ENCODE data around the gene KLHL12. TPM values are rescaled to one million over a fixed set of nuclear protein-coding genes. Genes with fewer than 3 reads are reported as not detected.

Gene KLHL12
- total RNA-seq, 2 donors from 2014 or later: 34.4 to 39.4 TPM

- 95 to 100% methylated on average over 1 of the region's 1 CpG for WGBS, 2 experiments (ENCODE audit: insufficient coverage in 1 of 2, insufficient read length in 1 of 2)
- Histone ChIP-seq H3K4me3 (ENCODE audit: low read length) (no peak overlapping the region), H3K27ac (ENCODE audit: low read depth, low read length) (no peak overlapping the region), H3K36me3 (ENCODE audit: control insufficient read depth, insufficient read depth, low read length) (peaks cover 50% of the 10 kb centered on the region), H3K9me3 (ENCODE audit: control insufficient read depth, low read length) (no peaks in the 10 kb centered on the region), H3K27me3 (ENCODE audit: control insufficient read depth, insufficient read depth, low read length, poor library complexity, severe bottlenecking) (no peaks in the 10 kb centered on the region), H3K9ac (ENCODE audit: extremely low read depth, low read length, poor library complexity, severe bottlenecking) (no peak overlapping the region), H3K4me1 (ENCODE audit: control insufficient read depth, insufficient read depth, low read length) (no peaks in the 10 kb centered on the region)
- Mint-ChIP-seq H3K36me3 (ENCODE audit: low read depth) (peaks cover 34% of the 10 kb centered on the region), H3K4me3 (no peak overlapping the region), H3K9me3 (no peaks in the 10 kb centered on the region), H3K4me1 (peaks cover 7% of the 10 kb centered on the region), H3K27ac (peak overlapping the region; percentile 31), H3K27me3 (ENCODE audit: insufficient read depth) (no peaks in the 10 kb centered on the region)
- no peak for DNase-seq
- TF ChIP-seq, protein P1, sequence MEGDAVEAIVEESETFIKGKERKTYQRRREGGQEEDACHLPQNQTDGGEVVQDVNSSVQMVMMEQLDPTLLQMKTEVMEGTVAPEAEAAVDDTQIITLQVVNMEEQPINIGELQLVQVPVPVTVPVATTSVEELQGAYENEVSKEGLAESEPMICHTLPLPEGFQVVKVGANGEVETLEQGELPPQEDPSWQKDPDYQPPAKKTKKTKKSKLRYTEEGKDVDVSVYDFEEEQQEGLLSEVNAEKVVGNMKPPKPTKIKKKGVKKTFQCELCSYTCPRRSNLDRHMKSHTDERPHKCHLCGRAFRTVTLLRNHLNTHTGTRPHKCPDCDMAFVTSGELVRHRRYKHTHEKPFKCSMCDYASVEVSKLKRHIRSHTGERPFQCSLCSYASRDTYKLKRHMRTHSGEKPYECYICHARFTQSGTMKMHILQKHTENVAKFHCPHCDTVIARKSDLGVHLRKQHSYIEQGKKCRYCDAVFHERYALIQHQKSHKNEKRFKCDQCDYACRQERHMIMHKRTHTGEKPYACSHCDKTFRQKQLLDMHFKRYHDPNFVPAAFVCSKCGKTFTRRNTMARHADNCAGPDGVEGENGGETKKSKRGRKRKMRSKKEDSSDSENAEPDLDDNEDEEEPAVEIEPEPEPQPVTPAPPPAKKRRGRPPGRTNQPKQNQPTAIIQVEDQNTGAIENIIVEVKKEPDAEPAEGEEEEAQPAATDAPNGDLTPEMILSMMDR (conservative IDR thresholded peaks at IDR 0.05): no peak
Measured at GRCh38 chr1:202952099-202952498, 25.1 kb upstream of the KLHL12 start.

- H3K4me3 Mint-ChIP-seq: no peak overlapping the region
Measured at GRCh38 chr1:202951437-202951836, 24.4 kb upstream of the KLHL12 start.

DNA sequence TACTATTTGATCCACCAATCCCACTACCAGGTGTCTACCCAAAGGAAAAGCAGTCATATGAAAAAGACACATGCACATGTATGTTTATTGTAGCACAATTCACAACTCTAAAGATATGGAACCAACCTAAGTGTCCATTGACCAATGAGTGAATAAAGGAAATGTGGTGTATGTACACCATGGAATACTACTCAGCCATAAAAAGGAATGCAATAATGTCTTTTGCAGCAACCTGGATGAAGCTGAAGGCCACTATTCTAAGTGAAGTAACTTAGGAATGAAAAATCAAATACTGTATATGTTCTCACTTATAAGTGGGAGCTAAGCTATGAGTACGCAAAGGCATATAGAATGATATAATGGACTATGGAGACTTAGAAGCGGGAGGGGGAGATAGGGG lies 18.4 kb upstream of the KLHL12 start:
- H3K36me3 Mint-ChIP-seq (ENCODE audit: low read depth): peaks cover 79% of the 10 kb centered on the region
- no peaks in the 10 kb centered on the region for H3K27me3 Mint-ChIP-seq (ENCODE audit: insufficient read depth)
- TF ChIP-seq, protein P1 (conservative IDR thresholded peaks at IDR 0.05): no peak
- WGBS, 2 experiments (ENCODE audit: insufficient coverage in 1 of 2, insufficient read length in 1 of 2): 100% methylated on average over 2 of the region's 2 CpGs; no CpG with 5 or more reads in 1 of the 2 experiments
- no peaks in the 10 kb centered on the region for H3K4me1 ChIP-seq (ENCODE audit: control insufficient read depth, insufficient read depth, low read length)
- no peak overlapping the region for H3K4me3 ChIP-seq (ENCODE audit: low read length)
- H3K9ac ChIP-seq (ENCODE audit: extremely low read depth, low read length, poor library complexity, severe bottlenecking): no peak overlapping the region
- no peak overlapping the region for H3K4me3 Mint-ChIP-seq
- no peak overlapping the region for H3K27ac Mint-ChIP-seq
- no peaks in the 10 kb centered on the region for H3K27me3 ChIP-seq (ENCODE audit: control insufficient read depth, insufficient read depth, low read length, poor library complexity, severe bottlenecking)
- DNase-seq: no peak
- H3K36me3 ChIP-seq (ENCODE audit: control insufficient read depth, insufficient read depth, low read length): peaks cover 80% of the 10 kb centered on the region
- H3K9me3 ChIP-seq (ENCODE audit: control insufficient read depth, low read length): no peaks in the 10 kb centered on the region
- no peaks in the 10 kb centered on the region for H3K4me1 Mint-ChIP-seq
- H3K27ac ChIP-seq (ENCODE audit: low read depth, low read length): no peak overlapping the region
- H3K9me3 Mint-ChIP-seq: no peaks in the 10 kb centered on the region

More at GRCh38 chr1:202951437-202951836, 24.4 kb upstream of the KLHL12 start:
- Histone ChIP-seq H3K4me3 (ENCODE audit: low read length) (no peak overlapping the region), H3K36me3 (ENCODE audit: control insufficient read depth, insufficient read depth, low read length) (peaks cover 53% of the 10 kb centered on the region), H3K27ac (ENCODE audit: low read depth, low read length) (no peak overlapping the region), H3K4me1 (ENCODE audit: control insufficient read depth, insufficient read depth, low read length) (no peaks in the 10 kb centered on the region), H3K27me3 (ENCODE audit: control insufficient read depth, insufficient read depth, low read length, poor library complexity, severe bottlenecking) (no peaks in the 10 kb centered on the region), H3K9me3 (ENCODE audit: control insufficient read depth, low read length) (no peaks in the 10 kb centered on the region), H3K9ac (ENCODE audit: extremely low read depth, low read length, poor library complexity, severe bottlenecking) (no peak overlapping the region)
- H3K4me1 Mint-ChIP-seq: peaks cover 4% of the 10 kb centered on the region
- no peak for DNase-seq
- TF ChIP-seq, protein P1 (conservative IDR thresholded peaks at IDR 0.05): no peak
- no peaks in the 10 kb centered on the region for H3K9me3 Mint-ChIP-seq
- WGBS, 2 experiments (ENCODE audit: insufficient coverage in 1 of 2, insufficient read length in 1 of 2): 97 to 100% methylated on average over 1 to 2 of the region's 2 CpGs
- peaks cover 37% of the 10 kb centered on the region for H3K36me3 Mint-ChIP-seq (ENCODE audit: low read depth)
- no peaks in the 10 kb centered on the region for H3K27me3 Mint-ChIP-seq (ENCODE audit: insufficient read depth)
- H3K27ac Mint-ChIP-seq: peak overlapping the region; percentile 31

Measured in endodermal cell (in vitro differentiated cells).